SK-N-SH treated with all-trans-retinoic acid at 6 μM for 48 hours (cell line): ENCODE data around the gene BRINP3.
"Not testable (repeated sequence)": the region's sequence is repeated elsewhere in the genome, so short reads cannot be mapped to it uniquely, and the experiment has no call there.

Experiments used
- ATAC-seq: fragments of 200-7000 bp; cut with Tn5 transposase; 3 replicates; pipeline ENCODE4 v1.9.1; 2020; ENCODE audit warnings: mild to moderate bottlenecking, moderate library complexity
- ARNTL ChIP-seq: fragments of 450-650 bp; formaldehyde crosslinking; IDR thresholded peaks from 2 replicates; pipeline ENCODE4 v1.5.0; 2020; ENCODE audit warnings: low read depth, mild to moderate bottlenecking, moderate library complexity, borderline replicate concordance
- BACH2 ChIP-seq: fragments of 250-450 bp; sonication (Bioruptor Pico); IDR thresholded peaks from 2 replicates; pipeline ENCODE4 v1.9.0; 2021; ENCODE audit warnings: mild to moderate bottlenecking, borderline replicate concordance
- CREB5 ChIP-seq: fragments of 250-450 bp; sonication (Bioruptor Pico); IDR thresholded peaks from 2 replicates; pipeline ENCODE4 v1.5.1; 2020; ENCODE audit warnings: low read depth, mild to moderate bottlenecking, moderate library complexity
- CSDC2 ChIP-seq: fragments of 250-450 bp; sonication (Bioruptor Pico); IDR thresholded peaks from 2 replicates; pipeline ENCODE4 v1.5.0; 2020; ENCODE audit warnings: mild to moderate bottlenecking, moderate library complexity
- CSRNP3 ChIP-seq: fragments of 250-450 bp; sonication (Bioruptor Pico); IDR thresholded peaks from 2 replicates; pipeline ENCODE4 v1.5.1; 2021; ENCODE audit warnings: mild to moderate bottlenecking, moderate library complexity
- ESRRG ChIP-seq: fragments of 250-450 bp; sonication (Bioruptor Pico); IDR thresholded peaks from 2 replicates; pipeline ENCODE4 v1.6.1; 2021; ENCODE audit warnings: mild to moderate bottlenecking
- GLIS3 ChIP-seq: fragments of 250-450 bp; sonication (Bioruptor Pico); IDR thresholded peaks from 2 replicates; pipeline ENCODE4 v1.5.0; 2020; ENCODE audit warnings: mild to moderate bottlenecking, moderate library complexity
- ISL1 ChIP-seq: fragments of 250-450 bp; sonication (Bioruptor Pico); IDR thresholded peaks from 2 replicates; pipeline ENCODE4 v2.1.2; 2022; ENCODE audit warnings: mild to moderate bottlenecking, moderate library complexity
- OSR1 ChIP-seq: fragments of 250-450 bp; sonication (Bioruptor Pico); IDR thresholded peaks from 2 replicates; pipeline ENCODE4 v1.8.0; 2022; ENCODE audit warnings: moderate library complexity, mild to moderate bottlenecking, inconsistent platforms
- PATZ1 ChIP-seq: fragments of 250-450 bp; sonication (Bioruptor Pico); IDR thresholded peaks from 2 replicates; pipeline ENCODE4 v1.8.0; 2020; ENCODE audit warnings: mild to moderate bottlenecking, moderate library complexity, borderline replicate concordance
- POU6F1 ChIP-seq: fragments of 250-450 bp; sonication (Bioruptor Pico); IDR thresholded peaks from 2 replicates; pipeline ENCODE4 v1.8.0; 2021; ENCODE audit warnings: low read depth, mild to moderate bottlenecking, moderate library complexity, borderline replicate concordance
- PPARA ChIP-seq: fragments of 250-450 bp; sonication (Bioruptor Pico); IDR thresholded peaks from 2 replicates; pipeline ENCODE4 v1.5.0; 2020; ENCODE audit warnings: mild to moderate bottlenecking, borderline replicate concordance
- RARB ChIP-seq: fragments of 250-450 bp; sonication (Bioruptor Pico); IDR thresholded peaks from 2 replicates; pipeline ENCODE4 v1.8.0; 2021; ENCODE audit warnings: mild to moderate bottlenecking, moderate library complexity
- SNAI2 ChIP-seq: fragments of 250-450 bp; sonication (Bioruptor Pico); IDR thresholded peaks from 2 replicates; pipeline ENCODE4 v1.5.0; 2020; ENCODE audit warnings: mild to moderate bottlenecking, moderate library complexity
- TCF4 ChIP-seq: fragments of 250-450 bp; sonication (Bioruptor Pico); IDR thresholded peaks from 2 replicates; pipeline ENCODE4 v1.8.0; 2021; ENCODE audit warnings: mild to moderate bottlenecking, moderate library complexity, borderline replicate concordance
- TOX ChIP-seq: fragments of 250-450 bp; sonication (Bioruptor Pico); IDR thresholded peaks from 2 replicates; pipeline ENCODE4 v1.8.0; 2021; ENCODE audit warnings: mild to moderate bottlenecking, moderate library complexity, borderline replicate concordance
- TSHZ2 ChIP-seq: fragments of 250-450 bp; sonication (Bioruptor Pico); IDR thresholded peaks from 2 replicates; pipeline ENCODE4 v1.5.0; 2020; ENCODE audit warnings: mild to moderate bottlenecking, moderate library complexity
- ZC3H10 ChIP-seq: fragments of 250-450 bp; sonication (Bioruptor Pico); IDR thresholded peaks from 2 replicates; pipeline ENCODE4 v1.5.1; 2021; ENCODE audit warnings: mild to moderate bottlenecking, moderate library complexity
- ZFP3 ChIP-seq: fragments of 250-450 bp; sonication (Bioruptor Pico); IDR thresholded peaks from 2 replicates; pipeline ENCODE4 v1.5.0; 2020; ENCODE audit warnings: mild to moderate bottlenecking, moderate library complexity
- ZFP30 ChIP-seq: fragments of 450-650 bp; formaldehyde crosslinking; IDR thresholded peaks from 2 replicates; pipeline ENCODE4 v1.5.0; 2022; ENCODE audit warnings: mild to moderate bottlenecking, moderate library complexity
- ZNF70 ChIP-seq: fragments of 450-650 bp; formaldehyde crosslinking; IDR thresholded peaks from 2 replicates; pipeline ENCODE4 v1.5.0; 2020; ENCODE audit warnings: mild to moderate bottlenecking, moderate library complexity
- ZNF8 ChIP-seq: fragments of 450-650 bp; formaldehyde crosslinking; IDR thresholded peaks from 2 replicates; pipeline ENCODE4 v1.5.0; 2020; ENCODE audit warnings: mild to moderate bottlenecking, moderate library complexity

Gene BRINP3

GRCh38 chr1:190124068-190124467, 353.6 kb downstream of the BRINP3 start:
- no peak for ATAC-seq
- TF ChIP-seq ESRRG (CRISPR knock-in tag) (no peak), PPARA (CRISPR knock-in tag) (no peak), TOX (no peak), BACH2 (CRISPR knock-in tag) (no peak), ZFP30 (CRISPR knock-in tag) (no peak), ZC3H10 (CRISPR knock-in tag) (no peak), POU6F1 (CRISPR knock-in tag) (no peak), PATZ1 (CRISPR knock-in tag) (no peak), ZFP3 (CRISPR knock-in tag) (no peak), ARNTL (no peak), CREB5 (CRISPR knock-in tag) (no peak), TCF4 (no peak), GLIS3 (CRISPR knock-in tag) (no peak), SNAI2 (no peak), ZNF8 (CRISPR knock-in tag) (no peak), CSRNP3 (CRISPR knock-in tag) (no peak), RARB (CRISPR knock-in tag) (no peak), ISL1 (CRISPR knock-in tag) (no peak), ZNF70 (CRISPR knock-in tag) (no peak)

GRCh38 chr1:190120564-190120963, 357.1 kb downstream of the BRINP3 start:
- not testable (repeated sequence) for ATAC-seq

GRCh38 chr1:190119683-190120082, 358.0 kb downstream of the BRINP3 start:
- ATAC-seq, result peak; percentile 59; the same call in 2 of the 3 replicates
- no peak for TF ChIP-seq ESRRG (CRISPR knock-in tag)
- TF ChIP-seq RARB (CRISPR knock-in tag), result no peak

- TF ChIP-seq RARB (CRISPR knock-in tag) (no peak), PPARA (CRISPR knock-in tag) (no peak), ZC3H10 (CRISPR knock-in tag) (no peak), ZNF8 (CRISPR knock-in tag) (no peak), ZFP3 (CRISPR knock-in tag) (no peak), BACH2 (CRISPR knock-in tag) (no peak), OSR1 (CRISPR knock-in tag) (no peak), ISL1 (CRISPR knock-in tag) (no peak), CSRNP3 (CRISPR knock-in tag) (no peak), ARNTL (no peak), ZFP30 (CRISPR knock-in tag) (no peak), TSHZ2 (no peak), ESRRG (CRISPR knock-in tag) (no peak), GLIS3 (CRISPR knock-in tag) (no peak), CREB5 (CRISPR knock-in tag) (no peak), POU6F1 (CRISPR knock-in tag) (no peak), CSDC2 (CRISPR knock-in tag) (no peak)
- ATAC-seq, result no peak
Observed at GRCh38 chr1:190116921-190117320, 360.7 kb downstream of the BRINP3 start.
